Transverse colon (tissue), 4 donors: Measurements from ENCODE around the gene RNASEL. TPM values are rescaled to one million over a fixed set of nuclear protein-coding genes. Genes with fewer than 3 reads are reported as not detected.

ENCODE experiments used
- DNase-seq: peaks from one replicate; pipeline ENCODE4 v3.0.0-alpha.2; 2019
- H3K27ac ChIP-seq, 4 donors: fragments of 200-600 bp; sonication (generic); 2 replicates each; pipeline ENCODE4 v1.5.1; 2016 to 2018; ENCODE audit warnings: inconsistent platforms in 4 of 4
- H3K27me3 ChIP-seq: fragments of 200-600 bp; sonication (generic); 2 replicates; pipeline ENCODE4 v1.5.1; 2017; ENCODE audit warnings: inconsistent platforms
- H3K36me3 ChIP-seq, 4 donors: fragments of 200-600 bp; sonication (generic); 2 replicates each; pipeline ENCODE4 v1.5.1; 2017 to 2019; ENCODE audit warnings: inconsistent platforms in 4 of 4
- H3K4me1 ChIP-seq, 4 donors: fragments of 200-600 bp; sonication (generic); 2 replicates each; pipeline ENCODE4 v1.5.1; 2017 to 2020; ENCODE audit warnings: inconsistent platforms in 4 of 4
- H3K4me3 ChIP-seq, 4 donors: fragments of 200-600 bp; sonication (generic); 1 replicate in 1 of 4; 2 replicates in 3 of 4; pipeline versions ENCODE4 v1.5.1 to v1.6.1; 2017 to 2019; ENCODE audit warnings: inconsistent platforms in 4 of 4
- H3K9me3 ChIP-seq, 2 donors: fragments of 200-600 bp; sonication (generic); 2 replicates each; pipeline ENCODE4 v1.5.1; 2017 to 2019; ENCODE audit warnings: inconsistent platforms in 2 of 2
- EP300 ChIP-seq: sonication (generic); formaldehyde crosslinking; IDR thresholded peaks from one replicate; pipeline ENCODE4 v1.6.1; 2017; ENCODE audit warnings: antibody characterized with exemption, low read depth
- POLR2A ChIP-seq: fragments of 450-650 bp; IDR thresholded peaks from one replicate; pipeline ENCODE4 v1.6.1; 2016; ENCODE audit warnings: antibody characterized with exemption, mild to moderate bottlenecking, moderate library complexity
- POLR2AphosphoS5 ChIP-seq, 3 donors: sonication (generic); formaldehyde crosslinking; IDR thresholded peaks; one replicate each; pipeline ENCODE4 v1.6.1; 2016; ENCODE audit warnings: antibody characterized with exemption in 3 of 3
- WGBS, 2 donors: methylation state at CpG; one replicate each; pipeline ENCODE4 v1.1.5; 2018; ENCODE audit warnings: low coverage in 1 of 2; 5-methylcytosine and 5-hydroxymethylcytosine counted together
- in situ Hi-C, 4 donors: fragments of 200-750 bp; cut with MboI; loops; one replicate each; pipeline versions ENCODE4 v1.15.0 to v1.15.1; 2017; ENCODE audit warnings: low sequenced_read_pairs in 3 of 4, low pct_ligation_motif_present in 1 of 4, low pct_unique_long_range_greater_than_20kb in 1 of 4
- intact Hi-C: fragments of 100-400 bp; cut with DNase I; formaldehyde crosslinking; loops from one replicate; pipeline ENCODE4 v1.15.1; 2023; ENCODE audit warnings: low total_unique reads
- total RNA-seq, 4 donors: library from RNA; depleted of rRNA; stranded (reverse); fragments of >200 nt; gene quantifications; one replicate each; pipeline ENCODE4 v1.1.0, GENCODE V29; 2016
- TF ChIP-seq, protein P1 (sequence below), 5 experiments: fragments of 200-600 bp in 3 of 5; fragments of 450-650 bp in 2 of 5; sonication (generic) in 3 of 5; IDR thresholded peaks; 1 replicate in 2 of 5; 2 replicates in 3 of 5; pipeline ENCODE4 v1.5.1; 2016 to 2017; ENCODE audit warnings: antibody characterized with exemption in 5 of 5, inconsistent platforms in 3 of 5, mild to moderate bottlenecking in 2 of 5, moderate library complexity in 1 of 5

The RNASEL gene
- total RNA-seq, 4 donors from 2014 or later = 9.0 to 19.9 (median 15.4) TPM

DNA sequence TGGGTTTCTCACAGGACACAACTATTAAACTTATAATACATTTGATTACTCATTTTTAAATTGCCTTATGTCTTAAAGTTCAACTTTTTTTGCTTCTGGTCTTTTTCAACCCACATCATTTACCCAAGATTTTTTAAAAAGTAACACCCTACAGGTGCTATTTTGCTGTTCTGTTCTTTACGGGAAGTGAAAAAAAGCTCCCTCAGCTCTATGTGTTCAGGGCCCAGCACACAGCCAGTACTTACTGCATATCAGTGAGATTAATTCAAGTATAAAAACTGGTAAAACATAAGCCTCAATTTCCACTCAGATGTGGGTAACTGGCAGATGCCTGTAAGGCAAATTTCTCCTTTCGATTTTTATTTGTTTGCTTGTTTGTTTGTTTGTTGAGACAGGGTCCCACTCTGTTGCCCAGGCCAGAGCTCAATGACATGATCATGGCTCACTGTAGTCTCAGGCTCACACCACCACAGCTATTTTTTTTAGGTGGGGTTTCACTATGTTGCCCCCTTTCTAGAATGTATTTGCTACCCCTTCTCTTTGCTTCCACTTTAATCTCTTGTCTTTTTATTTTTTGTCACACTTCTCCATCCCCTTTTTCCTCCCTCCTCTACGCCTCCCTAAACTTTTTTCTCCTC is 20.3 kb downstream of the RNASEL start:
- WGBS, 2 donors = 56 to 72% methylated on average over 3 of the region's 3 CpGs
- H3K36me3 ChIP-seq = peaks cover 0 to 6% (median 0%) of the 10 kb centered on the region in 4 donors
- no peak for TF ChIP-seq POLR2A
- no peak for TF ChIP-seq POLR2AphosphoS5 (IDR thresholded peaks at IDR 0.05)
- TF ChIP-seq EP300 = no peak
- TF ChIP-seq, protein P1, sequence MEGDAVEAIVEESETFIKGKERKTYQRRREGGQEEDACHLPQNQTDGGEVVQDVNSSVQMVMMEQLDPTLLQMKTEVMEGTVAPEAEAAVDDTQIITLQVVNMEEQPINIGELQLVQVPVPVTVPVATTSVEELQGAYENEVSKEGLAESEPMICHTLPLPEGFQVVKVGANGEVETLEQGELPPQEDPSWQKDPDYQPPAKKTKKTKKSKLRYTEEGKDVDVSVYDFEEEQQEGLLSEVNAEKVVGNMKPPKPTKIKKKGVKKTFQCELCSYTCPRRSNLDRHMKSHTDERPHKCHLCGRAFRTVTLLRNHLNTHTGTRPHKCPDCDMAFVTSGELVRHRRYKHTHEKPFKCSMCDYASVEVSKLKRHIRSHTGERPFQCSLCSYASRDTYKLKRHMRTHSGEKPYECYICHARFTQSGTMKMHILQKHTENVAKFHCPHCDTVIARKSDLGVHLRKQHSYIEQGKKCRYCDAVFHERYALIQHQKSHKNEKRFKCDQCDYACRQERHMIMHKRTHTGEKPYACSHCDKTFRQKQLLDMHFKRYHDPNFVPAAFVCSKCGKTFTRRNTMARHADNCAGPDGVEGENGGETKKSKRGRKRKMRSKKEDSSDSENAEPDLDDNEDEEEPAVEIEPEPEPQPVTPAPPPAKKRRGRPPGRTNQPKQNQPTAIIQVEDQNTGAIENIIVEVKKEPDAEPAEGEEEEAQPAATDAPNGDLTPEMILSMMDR (IDR thresholded peaks at IDR 0.05) = no peak
- no peaks in the 10 kb centered on the region for H3K27me3 ChIP-seq
- no peaks in the 10 kb centered on the region for H3K4me1 ChIP-seq
- no peak overlapping the region for H3K27ac ChIP-seq
- no peak overlapping the region for H3K4me3 ChIP-seq
- H3K9me3 ChIP-seq = no peaks in the 10 kb centered on the region
- DNase-seq = no peak
- intact Hi-C loops (no loop called here), in situ Hi-C loops (no loop called here)

DNA sequence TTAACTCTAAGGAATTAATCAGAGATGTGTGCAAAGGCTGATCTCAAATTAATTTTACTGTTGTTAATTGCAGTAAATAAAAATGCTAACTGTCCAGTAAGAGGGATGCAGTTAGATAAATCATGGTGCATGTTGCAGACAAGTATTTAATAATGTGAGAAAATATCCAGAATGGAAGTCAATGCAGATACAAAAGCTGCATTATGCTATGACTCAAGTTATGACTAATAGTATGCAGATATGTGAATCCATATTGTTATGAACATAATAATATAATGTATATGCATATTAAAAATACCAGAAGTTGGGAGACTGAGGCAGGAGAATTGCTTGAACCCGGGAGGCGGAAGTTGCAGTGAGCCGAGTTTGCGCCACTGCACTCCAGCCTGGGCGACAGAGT is 21.4 kb downstream of the RNASEL start:
- no peak overlapping the region for H3K4me3 ChIP-seq
- in situ Hi-C loops = no loop called here
- 94 to 95% methylated on average over 4 to 5 of the region's 5 CpGs for WGBS, 2 donors

DNA sequence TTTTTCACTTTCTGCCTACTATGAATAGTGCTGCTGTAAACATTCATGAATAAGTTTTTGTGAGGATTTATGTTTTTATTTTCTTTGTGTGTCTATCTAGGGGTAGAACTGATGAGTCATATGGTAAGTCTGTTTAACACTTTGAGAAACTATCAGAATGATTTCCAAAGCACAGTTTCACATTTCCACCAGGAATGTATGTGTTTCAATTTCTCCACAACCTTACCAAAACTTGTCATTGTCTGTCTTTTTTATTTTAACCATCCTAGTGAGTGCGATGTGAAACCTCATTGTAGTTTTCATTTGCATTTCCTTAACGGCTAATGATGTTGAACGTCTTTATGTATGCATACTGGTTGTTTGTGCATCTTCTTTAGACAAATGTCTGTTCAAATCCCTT is 23.5 kb downstream of the RNASEL start:
- no peaks in the 10 kb centered on the region for H3K36me3 ChIP-seq
- no peak overlapping the region for H3K4me3 ChIP-seq
- 68% methylated on average over 3 of the region's 3 CpGs for WGBS, 2 donors
- no peaks in the 10 kb centered on the region for H3K9me3 ChIP-seq
- no peak for DNase-seq
- TF ChIP-seq, protein P1 (IDR thresholded peaks at IDR 0.05) = no peak
- TF ChIP-seq POLR2AphosphoS5 (IDR thresholded peaks at IDR 0.05) (no peak), POLR2A (no peak), EP300 (no peak)
- no peak overlapping the region for H3K27ac ChIP-seq
- no peaks in the 10 kb centered on the region for H3K27me3 ChIP-seq
- in situ Hi-C loops (no loop called here), intact Hi-C loops (no loop called here)
- H3K4me1 ChIP-seq = no peaks in the 10 kb centered on the region

More for the DNA sequence above, 21.4 kb downstream of the RNASEL start:
- TF ChIP-seq EP300 = no peak
- TF ChIP-seq, protein P1 (IDR thresholded peaks at IDR 0.05) = peak in 1 of 5 experiments; percentile 0
- TF ChIP-seq POLR2AphosphoS5 (IDR thresholded peaks at IDR 0.05) = no peak
- Histone ChIP-seq H3K4me1 (no peaks in the 10 kb centered on the region), H3K9me3 (no peaks in the 10 kb centered on the region), H3K27ac (no peak overlapping the region), H3K27me3 (no peaks in the 10 kb centered on the region), H3K36me3 (peaks cover 0 to under 1% (median 0%) of the 10 kb centered on the region in 4 donors)
- no peak for DNase-seq
- intact Hi-C loops = no loop called here

DNA sequence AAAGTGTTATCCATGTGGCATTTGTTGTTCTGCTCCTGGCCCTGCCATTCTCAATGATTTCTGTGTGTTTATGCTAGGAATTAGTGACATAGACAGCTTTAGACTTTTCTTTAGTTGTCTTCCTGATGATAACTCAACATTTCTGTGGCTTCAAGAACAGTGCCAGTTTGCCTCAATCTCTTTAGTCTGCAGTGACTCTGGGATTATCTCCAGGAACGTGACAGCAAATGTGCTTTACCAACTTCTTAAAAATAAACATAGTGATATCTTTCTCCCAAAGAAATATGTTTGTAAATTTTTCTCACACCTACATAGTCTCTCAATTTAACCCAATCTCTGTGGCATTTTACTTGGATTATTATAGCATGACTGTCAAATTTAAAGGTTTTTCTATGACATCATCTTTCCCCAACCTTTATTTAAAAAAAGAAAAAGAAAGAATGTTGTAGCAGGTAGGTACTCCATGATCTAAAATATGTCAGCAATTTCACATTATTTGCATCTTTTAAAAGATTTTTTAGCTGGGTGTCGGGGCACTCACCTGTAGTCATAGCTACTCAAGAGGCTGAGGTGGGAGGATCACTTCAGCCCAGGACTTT is 24.6 kb downstream of the RNASEL start:
- no peak for TF ChIP-seq POLR2AphosphoS5 (IDR thresholded peaks at IDR 0.05)
- TF ChIP-seq POLR2A = no peak
- TF ChIP-seq EP300 = no peak
- TF ChIP-seq, protein P1 (IDR thresholded peaks at IDR 0.05) = no peak
- 75 to 83% methylated on average over 2 of the region's 2 CpGs for WGBS, 2 donors
- no peak for DNase-seq
- in situ Hi-C loops (no loop called here), intact Hi-C loops (no loop called here)
- Histone ChIP-seq H3K4me3 (no peak overlapping the region), H3K27ac (no peak overlapping the region), H3K36me3 (no peaks in the 10 kb centered on the region), H3K9me3 (no peaks in the 10 kb centered on the region), H3K27me3 (no peaks in the 10 kb centered on the region), H3K4me1 (no peaks in the 10 kb centered on the region)
